ES-I3 (cell line): ENCODE measurements around the gene TRIM54.

ENCODE experiments used
- H3K36me3 ChIP-seq: 2 replicates; pipeline ENCODE4 v1.6.1; 2013; ENCODE audit warnings: mild to moderate bottlenecking, low read length, control low read depth, moderate library complexity; ENCODE audit not compliant: insufficient read depth
- H3K4me1 ChIP-seq: 2 replicates; pipeline ENCODE4 v1.6.1; 2013; ENCODE audit warnings: mild to moderate bottlenecking, control low read depth, low read length; ENCODE audit not compliant: insufficient read depth
- H3K9ac ChIP-seq: 2 replicates; pipeline ENCODE4 v1.6.1; 2013; ENCODE audit warnings: low read depth, mild to moderate bottlenecking, low read length, moderate library complexity
- H3K9me3 ChIP-seq: 2 replicates; pipeline ENCODE4 v1.6.1; 2013; ENCODE audit warnings: mild to moderate bottlenecking, low read length, moderate library complexity; ENCODE audit not compliant: control insufficient read depth, insufficient read depth

The TRIM54 gene

DNA sequence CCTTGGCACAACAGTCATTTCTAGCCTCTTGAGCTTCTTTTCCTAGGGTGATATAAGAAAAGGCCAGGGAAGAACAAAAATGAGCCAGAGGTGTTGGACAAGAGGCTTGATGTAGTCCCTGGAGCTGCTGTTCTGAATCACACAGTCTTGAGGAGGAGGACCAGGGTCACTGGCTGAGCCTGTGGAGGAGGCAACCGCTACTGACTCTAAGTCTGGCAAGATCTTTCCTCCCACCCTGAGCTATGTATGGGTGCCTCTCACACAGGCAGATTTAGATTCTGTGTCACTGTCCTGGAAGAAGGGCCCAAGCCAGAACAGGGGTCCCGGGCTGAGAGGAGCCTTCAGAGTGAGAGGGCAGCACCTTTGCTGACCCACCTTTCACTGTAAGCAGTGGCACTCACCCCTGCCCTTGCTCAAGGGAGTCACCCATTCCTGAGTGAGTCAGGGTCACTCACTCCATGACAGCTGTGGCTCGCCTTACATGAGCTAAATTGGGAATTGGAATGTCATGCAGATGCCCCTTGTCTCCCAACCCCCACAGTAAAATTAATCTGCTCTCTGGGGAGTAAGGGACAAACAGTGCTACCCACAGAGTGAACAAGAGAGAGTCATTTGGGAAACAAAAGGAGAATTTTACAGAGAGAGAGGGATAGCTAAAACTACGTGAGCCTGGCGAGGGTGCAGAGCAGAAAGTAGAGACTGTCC, at the start of gene TRIM54:
TSS of gene TRIM54 (plus strand) at position 575 of the 705 bp plus-strand sequence. CDS start 303 bp downstream, outside the sequence.
- no peak within 1 kb of the TSS for H3K9ac ChIP-seq
- no peaks in the 10 kb centered on the region for H3K36me3 ChIP-seq
- H3K4me1 ChIP-seq = peaks cover 19% of the 10 kb centered on the region
- no peaks in the 10 kb centered on the region for H3K9me3 ChIP-seq

DNA sequence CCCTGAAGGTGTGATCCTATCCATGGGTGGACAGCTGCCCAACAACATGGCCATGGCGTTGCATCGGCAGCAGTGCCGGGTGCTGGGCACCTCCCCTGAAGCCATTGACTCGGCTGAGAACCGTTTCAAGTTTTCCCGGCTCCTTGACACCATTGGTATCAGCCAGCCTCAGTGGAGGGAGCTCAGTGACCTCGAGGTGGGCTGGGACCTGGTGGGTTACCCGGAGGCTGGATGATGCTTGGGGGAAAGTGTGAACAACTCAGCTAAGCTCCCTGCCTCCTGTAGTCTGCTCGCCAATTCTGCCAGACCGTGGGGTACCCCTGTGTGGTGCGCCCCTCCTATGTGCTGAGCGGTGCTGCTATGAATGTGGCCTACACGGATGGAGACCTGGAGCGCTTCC, 48.9 kb upstream of the TRIM54 start:
- Histone ChIP-seq H3K4me1 (no peaks in the 10 kb centered on the region), H3K36me3 (peaks cover 47% of the 10 kb centered on the region), H3K9ac (no peak overlapping the region), H3K9me3 (no peaks in the 10 kb centered on the region)

- H3K9ac ChIP-seq = no peak overlapping the region
- no peaks in the 10 kb centered on the region for H3K4me1 ChIP-seq
- peaks cover 66% of the 10 kb centered on the region for H3K36me3 ChIP-seq
- no peaks in the 10 kb centered on the region for H3K9me3 ChIP-seq
Measured at GRCh38 chr2:27236136-27236535, 46.1 kb upstream of the TRIM54 start.

DNA sequence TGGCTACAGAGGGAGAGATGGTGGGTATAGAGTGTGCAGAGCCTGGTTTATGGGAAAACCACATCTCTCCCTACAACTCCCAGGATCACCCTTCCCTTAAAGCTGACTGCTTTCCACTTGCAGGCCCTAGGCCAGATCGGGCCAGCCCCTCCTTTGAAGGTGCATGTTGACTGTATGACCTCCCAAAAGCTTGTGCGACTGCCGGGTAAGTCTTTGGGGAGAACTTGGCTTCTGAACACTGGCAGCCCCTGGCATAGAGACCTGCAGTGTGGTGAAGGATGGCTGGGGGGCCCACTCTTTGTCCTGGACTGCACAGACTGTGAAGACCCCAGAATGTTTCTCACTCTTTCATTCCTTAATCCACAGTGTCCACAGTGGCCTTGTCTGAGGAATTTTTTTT, 45.6 kb upstream of the TRIM54 start:
- H3K4me1 ChIP-seq = no peaks in the 10 kb centered on the region
- no peak overlapping the region for H3K9ac ChIP-seq
- peaks cover 61% of the 10 kb centered on the region for H3K36me3 ChIP-seq
- H3K9me3 ChIP-seq = no peaks in the 10 kb centered on the region

GRCh38 chr2:27237341-27237945, 44.8 kb upstream of the TRIM54 start:
- no peaks in the 10 kb centered on the region for H3K4me1 ChIP-seq
- no peak overlapping the region for H3K9ac ChIP-seq
- peaks cover 60% of the 10 kb centered on the region for H3K36me3 ChIP-seq
- no peaks in the 10 kb centered on the region for H3K9me3 ChIP-seq

DNA sequence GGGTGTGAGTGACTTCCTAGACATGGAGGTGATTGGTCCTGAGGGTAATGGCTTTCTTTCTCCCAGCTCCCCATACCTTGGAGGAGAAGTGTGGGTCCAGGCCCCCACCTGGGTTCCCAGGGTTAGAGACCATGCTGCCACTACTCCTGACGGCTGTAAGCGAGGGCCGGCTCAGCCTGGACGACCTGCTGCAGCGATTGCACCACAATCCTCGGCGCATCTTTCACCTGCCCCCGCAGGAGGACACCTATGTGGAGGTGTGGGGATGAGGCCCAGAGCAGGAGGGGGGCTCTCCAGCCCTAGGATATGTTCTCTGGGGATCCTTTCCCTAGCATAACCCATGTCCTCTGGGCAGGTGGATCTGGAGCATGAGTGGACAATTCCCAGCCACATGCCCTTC, 43.3 kb upstream of the TRIM54 start:
- Histone ChIP-seq H3K4me1 (no peaks in the 10 kb centered on the region), H3K9me3 (no peaks in the 10 kb centered on the region), H3K9ac (no peak overlapping the region), H3K36me3 (peaks cover 61% of the 10 kb centered on the region)

DNA sequence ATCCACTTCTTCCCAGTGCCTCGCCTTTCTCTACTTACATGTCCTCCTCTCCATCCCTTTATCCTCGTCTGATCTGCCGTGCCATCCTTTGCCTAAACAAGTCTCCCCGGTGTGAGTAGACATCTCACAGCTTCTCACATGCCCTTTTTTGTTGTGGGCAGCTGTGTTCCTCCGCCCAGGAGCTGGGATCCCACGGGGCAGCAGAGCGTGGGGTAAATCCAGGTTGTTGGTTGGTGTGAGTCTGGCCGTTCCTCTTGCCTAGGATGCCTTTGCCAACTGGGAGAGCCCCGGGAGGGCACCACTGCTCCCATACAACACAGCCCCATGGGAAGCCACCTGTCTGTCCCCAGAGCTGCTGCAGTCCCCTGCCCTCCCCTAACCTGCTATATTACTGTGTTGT, 41.8 kb upstream of the TRIM54 start:
- Histone ChIP-seq H3K9me3 (no peaks in the 10 kb centered on the region), H3K9ac (no peak overlapping the region), H3K36me3 (peaks cover 55% of the 10 kb centered on the region), H3K4me1 (no peaks in the 10 kb centered on the region)

DNA sequence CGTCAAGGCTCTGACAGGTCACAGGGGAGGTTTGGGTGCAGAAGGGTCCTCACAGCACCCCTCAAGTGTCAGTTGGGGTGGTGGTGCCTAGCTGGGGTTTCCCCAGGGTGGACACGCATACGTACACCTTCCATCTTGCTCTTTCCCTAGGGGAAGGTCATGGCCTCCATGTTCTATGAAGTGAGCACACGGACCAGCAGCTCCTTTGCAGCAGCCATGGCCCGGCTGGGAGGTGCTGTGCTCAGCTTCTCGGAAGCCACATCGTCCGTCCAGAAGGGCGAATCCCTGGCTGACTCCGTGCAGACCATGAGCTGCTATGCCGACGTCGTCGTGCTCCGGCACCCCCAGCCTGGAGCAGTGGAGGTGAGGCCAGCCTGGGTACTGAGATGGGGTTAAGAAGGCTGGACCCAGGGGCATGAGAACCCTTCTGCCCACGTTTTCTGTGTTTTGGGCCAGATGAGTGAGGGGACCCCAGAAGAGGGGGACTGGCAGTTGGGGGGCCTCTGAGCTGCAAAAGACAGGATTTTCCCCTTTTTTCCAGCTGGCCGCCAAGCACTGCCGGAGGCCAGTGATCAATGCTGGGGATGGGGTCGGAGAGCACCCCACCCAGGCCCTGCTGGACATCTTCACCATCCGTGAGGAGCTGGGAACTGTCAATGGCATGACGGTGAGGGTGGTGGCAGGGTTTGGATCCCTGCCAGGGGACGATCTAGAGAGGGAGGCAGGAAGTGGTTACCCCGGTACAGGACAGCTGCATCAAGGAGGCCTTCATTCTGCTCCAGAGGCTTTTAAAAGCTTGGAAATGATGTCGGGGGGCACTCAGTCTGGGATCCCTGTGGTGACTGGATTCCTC, 40.2 kb upstream of the TRIM54 start:
- no peaks in the 10 kb centered on the region for H3K9me3 ChIP-seq
- no peak overlapping the region for H3K9ac ChIP-seq
- no peaks in the 10 kb centered on the region for H3K4me1 ChIP-seq
- H3K36me3 ChIP-seq = peaks cover 40% of the 10 kb centered on the region

GRCh38 chr2:27242614-27242951, 39.6 kb upstream of the TRIM54 start:
- Histone ChIP-seq H3K36me3 (peaks cover 35% of the 10 kb centered on the region), H3K4me1 (no peaks in the 10 kb centered on the region), H3K9ac (no peak overlapping the region), H3K9me3 (no peaks in the 10 kb centered on the region)

GRCh38 chr2:27243391-27244130, 38.7 kb upstream of the TRIM54 start:
- H3K9me3 ChIP-seq = no peaks in the 10 kb centered on the region
- peaks cover 34% of the 10 kb centered on the region for H3K36me3 ChIP-seq
- no peak overlapping the region for H3K9ac ChIP-seq
- no peaks in the 10 kb centered on the region for H3K4me1 ChIP-seq

- H3K36me3 ChIP-seq = peaks cover 23% of the 10 kb centered on the region
- H3K9ac ChIP-seq = no peak overlapping the region
- H3K9me3 ChIP-seq = no peaks in the 10 kb centered on the region
- H3K4me1 ChIP-seq = no peaks in the 10 kb centered on the region
Measured at GRCh38 chr2:27245116-27245515, 37.1 kb upstream of the TRIM54 start.

DNA sequence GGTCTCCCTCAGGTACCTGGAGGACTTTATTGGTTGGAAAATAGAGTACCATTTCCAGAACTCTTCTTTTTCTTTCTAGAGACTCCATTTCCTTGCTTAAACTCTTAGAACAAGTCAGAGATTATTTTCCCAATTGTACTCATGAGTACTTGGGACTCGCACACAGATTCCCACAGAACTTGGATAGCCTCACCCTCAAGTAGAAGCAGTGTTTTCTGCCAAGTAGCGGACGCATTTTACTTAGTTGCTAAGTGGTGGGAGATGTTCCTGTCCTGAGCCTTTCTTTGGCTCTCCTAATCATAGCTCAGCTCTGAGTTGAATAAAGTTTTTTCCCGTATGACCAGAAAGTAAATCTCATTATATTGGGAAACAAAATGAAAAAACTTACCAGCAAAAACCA, 36.6 kb upstream of the TRIM54 start:
- Histone ChIP-seq H3K9ac (no peak overlapping the region), H3K4me1 (no peaks in the 10 kb centered on the region; the same call in 1 of the 2 replicates), H3K9me3 (no peaks in the 10 kb centered on the region), H3K36me3 (peaks cover 19% of the 10 kb centered on the region)

- no peaks in the 10 kb centered on the region; the same call in 1 of the 2 replicates for H3K4me1 ChIP-seq
- H3K9ac ChIP-seq = no peak overlapping the region
- peaks cover 6% of the 10 kb centered on the region; the same call in 1 of the 2 replicates for H3K36me3 ChIP-seq
- no peaks in the 10 kb centered on the region for H3K9me3 ChIP-seq
Measured at GRCh38 chr2:27247893-27248292, 34.3 kb upstream of the TRIM54 start.
